Breast epithelium (tissue), 3 donors: ENCODE data around the gene IL26.

ENCODE experiments used
- CTCF ChIP-seq, 3 donors: fragments of 450-650 bp; IDR thresholded peaks; one replicate each; pipeline ENCODE4 v1.5.1; 2016 to 2017; ENCODE audit warnings: antibody characterized with exemption in 3 of 3, mild to moderate bottlenecking in 3 of 3, moderate library complexity in 3 of 3
- POLR2A ChIP-seq: fragments of 450-650 bp; IDR thresholded peaks from one replicate; pipeline ENCODE4 v1.6.1; 2016; ENCODE audit warnings: antibody characterized with exemption, mild to moderate bottlenecking, moderate library complexity
- POLR2AphosphoS5 ChIP-seq, 3 donors: sonication (generic); formaldehyde crosslinking; IDR thresholded peaks; one replicate each; pipeline ENCODE4 v1.6.1; 2017; ENCODE audit warnings: antibody characterized with exemption in 3 of 3

- TF ChIP-seq CTCF (IDR thresholded peaks at IDR 0.05), result no peak
- TF ChIP-seq POLR2A, result no peak
- TF ChIP-seq POLR2AphosphoS5 (IDR thresholded peaks at IDR 0.05), result no peak
Measured at GRCh38 chr12:68185598-68185997, 40.0 kb downstream of the IL26 start.
